Measurements from ENCODE around the gene TMEM200A. TPM values are rescaled to one million over a fixed set of nuclear protein-coding genes. Genes with fewer than 3 reads are reported as not detected.

The TMEM200A gene
- polyA plus RNA-seq, 1 donor from 2014 or later, result 31.3 TPM

GRCh38 chr6:130432838-130433237 is 67.0 kb downstream of the TMEM200A start:
- Histone ChIP-seq H3K4me2 (ENCODE audit: low read length) (no peak overlapping the region), H3K9ac (ENCODE audit: low read length) (no peak overlapping the region), H3F3A (ENCODE audit: insufficient read depth, low read length, poor library complexity, severe bottlenecking) (peaks cover 2% of the 10 kb centered on the region), H3K27ac (ENCODE audit: low read length) (no peak overlapping the region), H2AFZ (ENCODE audit: low read depth, low read length) (no peak overlapping the region), H3K9me3 (ENCODE audit: low read length) (no peaks in the 10 kb centered on the region), H3K9me2 (ENCODE audit: insufficient read depth, low read length) (no peaks in the 10 kb centered on the region), H3K27me3 (ENCODE audit: insufficient read depth, low read depth, low read length) (no peaks in the 10 kb centered on the region), H3K79me2 (replicated peaks; ENCODE audit: insufficient read depth, low read length) (no peaks in the 10 kb centered on the region), H3K4me3 (ENCODE audit: low read length) (no peak overlapping the region), H3K36me3 (ENCODE audit: insufficient read depth, low read length) (no peaks in the 10 kb centered on the region), H4K20me1 (ENCODE audit: insufficient read depth) (no peaks in the 10 kb centered on the region)
- TF ChIP-seq SMC3 (conservative IDR thresholded peaks at IDR 0.05; ENCODE audit: poor library complexity), result no peak
- no peak for TF ChIP-seq EP300 (conservative IDR thresholded peaks at IDR 0.05; ENCODE audit: poor library complexity, severe bottlenecking)
- TF ChIP-seq POLR2AphosphoS5 (IDR thresholded peaks at IDR 0.05), result no peak

- Histone ChIP-seq H3K36me3 (ENCODE audit: insufficient read depth, low read length) (no peaks in the 10 kb centered on the region), H3K4me2 (ENCODE audit: low read length) (no peak overlapping the region), H2AFZ (ENCODE audit: low read depth, low read length) (no peak overlapping the region), H3K9ac (ENCODE audit: low read length) (no peak overlapping the region), H3F3A (ENCODE audit: insufficient read depth, low read length, poor library complexity, severe bottlenecking) (peaks cover 2% of the 10 kb centered on the region), H3K27ac (ENCODE audit: low read length) (no peak overlapping the region), H4K20me1 (ENCODE audit: insufficient read depth) (no peaks in the 10 kb centered on the region), H3K4me3 (ENCODE audit: low read length) (no peak overlapping the region), H3K27me3 (ENCODE audit: insufficient read depth, low read depth, low read length) (no peaks in the 10 kb centered on the region), H3K9me3 (ENCODE audit: low read length) (no peaks in the 10 kb centered on the region), H3K79me2 (replicated peaks; ENCODE audit: insufficient read depth, low read length) (no peaks in the 10 kb centered on the region), H3K9me2 (ENCODE audit: insufficient read depth, low read length) (no peaks in the 10 kb centered on the region)
- TF ChIP-seq CTCF (IDR thresholded peaks at IDR 0.05; ENCODE audit: poor library complexity, severe bottlenecking), result no peak
- TF ChIP-seq MXI1 (conservative IDR thresholded peaks at IDR 0.05; ENCODE audit: poor library complexity, severe bottlenecking), result no peak
- no peak for TF ChIP-seq RAD21 (conservative IDR thresholded peaks at IDR 0.05)
- no peak for TF ChIP-seq EZH2 (IDR thresholded peaks at IDR 0.05; ENCODE audit: borderline replicate concordance, insufficient read depth, low read length, poor library complexity, severe bottlenecking)
- TF ChIP-seq SMC3 (conservative IDR thresholded peaks at IDR 0.05; ENCODE audit: poor library complexity), result no peak
- no peak for TF ChIP-seq REST (IDR thresholded peaks at IDR 0.05; ENCODE audit: borderline replicate concordance)
- no peak for TF ChIP-seq POLR2AphosphoS5 (IDR thresholded peaks at IDR 0.05)
These were observed 68.5 kb downstream of the TMEM200A start for GRCh38 chr6:130434174-130434873.

Measured in neural cell (in vitro differentiated cells).